Keratinocyte (primary cell): Measurements from ENCODE around the gene PREB. TPM values are rescaled to one million over a fixed set of nuclear protein-coding genes. Genes with fewer than 3 reads are reported as not detected.

Experiments used
- DNase-seq: peaks from one replicate; pipeline ENCODE4 v3.0.0-alpha.2; 2011; ENCODE audit warnings: low read depth, missing footprints, low spot score
- FAIRE-seq: peaks from 2 replicates; lab custom pipeline; 2011; peaks lifted over from hg19 to GRCh38; lab: Jason Lieb, UNC
- H2AFZ ChIP-seq: 2 replicates; pipeline ENCODE4 v1.6.0; 2012; ENCODE audit warnings: low read length, control low read depth, inconsistent platforms; ENCODE audit not compliant: control insufficient read depth
- H3K27ac ChIP-seq: 2 replicates; pipeline ENCODE4 v1.5.1; 2011; ENCODE audit warnings: low read length; ENCODE audit not compliant: control insufficient read depth, insufficient read depth
- H3K27me3 ChIP-seq: 3 replicates; pipeline ENCODE4 v1.6.0; 2011; ENCODE audit warnings: low read length; ENCODE audit not compliant: control insufficient read depth, insufficient read depth; ENCODE audit errors: extremely low read depth
- H3K36me3 ChIP-seq, 2 experiments: 2 replicates in 1 of 2; 3 replicates in 1 of 2; pipeline ENCODE4 v1.5.1; 2011; ENCODE audit warnings: low read length in 2 of 2, mild to moderate bottlenecking in 1 of 2; ENCODE audit not compliant: control insufficient read depth in 2 of 2, insufficient read depth in 2 of 2; ENCODE audit errors: extremely low read depth in 1 of 2
- H3K4me1 ChIP-seq: 3 replicates; pipeline ENCODE4 v1.5.1; 2011; ENCODE audit warnings: low read length; ENCODE audit not compliant: control insufficient read depth, insufficient read depth; ENCODE audit errors: extremely low read depth
- H3K4me2 ChIP-seq: 3 replicates; pipeline ENCODE4 v1.6.0; 2011; ENCODE audit warnings: low read depth, low read length; ENCODE audit not compliant: control insufficient read depth, insufficient read depth; ENCODE audit errors: extremely low read depth
- H3K4me3 ChIP-seq, 3 experiments: fragments of 200-600 bp in 1 of 3; sonication (generic) in 1 of 3; 2 replicates in 2 of 3; 3 replicates in 1 of 3; pipeline ENCODE4 v1.5.1; 2011 to 2016; ENCODE audit warnings: low read length in 3 of 3, mild to moderate bottlenecking in 3 of 3, control low read depth in 2 of 3, inconsistent platforms in 1 of 3, low read depth in 1 of 3, mixed read lengths in 1 of 3, mixed run types in 1 of 3, moderate library complexity in 1 of 3; ENCODE audit not compliant: control insufficient read depth in 2 of 3, insufficient read depth in 2 of 3; ENCODE audit errors: extremely low read depth in 1 of 3
- H3K79me2 ChIP-seq: 2 replicates; pipeline ENCODE4 v1.6.0; 2012; ENCODE audit warnings: low read length; ENCODE audit not compliant: control insufficient read depth, insufficient read depth
- H3K9ac ChIP-seq: 3 replicates; pipeline ENCODE4 v1.6.0; 2011; ENCODE audit warnings: low read length; ENCODE audit not compliant: control insufficient read depth, insufficient read depth; ENCODE audit errors: extremely low read depth
- H3K9me1 ChIP-seq: 3 replicates; pipeline ENCODE4 v1.6.0; 2011; ENCODE audit warnings: low read length; ENCODE audit not compliant: control insufficient read depth, insufficient read depth; ENCODE audit errors: extremely low read depth
- H3K9me3 ChIP-seq: 2 replicates; pipeline ENCODE4 v1.5.1; 2012; ENCODE audit warnings: low read depth, low read length; ENCODE audit not compliant: control insufficient read depth
- H4K20me1 ChIP-seq: 3 replicates; pipeline ENCODE4 v1.6.0; 2011; ENCODE audit warnings: low read length; ENCODE audit not compliant: control insufficient read depth, insufficient read depth; ENCODE audit errors: extremely low read depth
- EZH2 ChIP-seq: IDR thresholded peaks from one replicate; pipeline ENCODE4 v1.6.1; 2012; ENCODE audit warnings: inconsistent platforms, mild to moderate bottlenecking, low read length, moderate library complexity
- dilution Hi-C: fragments of 300-500 bp; cut with MboI; formaldehyde crosslinking; loops from one replicate; pipeline ENCODE4 v1.7.0; 2020; ENCODE audit warnings: low sequenced_read_pairs; ENCODE audit not compliant: extremely low pct_ligation_motif_present
- polyA plus RNA-seq, 5 experiments: library from polyadenylated mRNA; depleted of rRNA in 3 of 5; stranded (reverse) in 3 of 5; stranded (forward) in 1 of 5; unstranded in 1 of 5; fragments of >200 nt; gene quantifications; 1 replicate in 1 of 5; 2 replicates in 3 of 5; 3 replicates in 1 of 5; pipeline versions ENCODE4 v1.2.1 to v1.2.3, GENCODE V29; 2011 to 2012; ENCODE audit warnings: missing spikeins in 2 of 5, low read depth in 1 of 5, low replicate concordance in 1 of 5
- TF ChIP-seq, protein P1 (sequence below), 3 experiments: IDR thresholded peaks in 1 of 3; conservative IDR thresholded peaks in 1 of 3; optimal IDR thresholded peaks in 1 of 3; 2 replicates in 2 of 3; 3 replicates in 1 of 3; pipeline versions ENCODE3 to v1.5.1; 2011; ENCODE audit warnings: low read length in 3 of 3, mild to moderate bottlenecking in 3 of 3, moderate library complexity in 2 of 3, control low read depth in 1 of 3, inconsistent platforms in 1 of 3; ENCODE audit not compliant: insufficient read depth in 2 of 3; ENCODE audit errors: extremely low read depth in 1 of 3

The PREB gene
- polyA plus RNA-seq, 1 donor (not counting 4 experiments of a cell fraction or from before 2014, with no cell fraction given), result 48.7 TPM

DNA sequence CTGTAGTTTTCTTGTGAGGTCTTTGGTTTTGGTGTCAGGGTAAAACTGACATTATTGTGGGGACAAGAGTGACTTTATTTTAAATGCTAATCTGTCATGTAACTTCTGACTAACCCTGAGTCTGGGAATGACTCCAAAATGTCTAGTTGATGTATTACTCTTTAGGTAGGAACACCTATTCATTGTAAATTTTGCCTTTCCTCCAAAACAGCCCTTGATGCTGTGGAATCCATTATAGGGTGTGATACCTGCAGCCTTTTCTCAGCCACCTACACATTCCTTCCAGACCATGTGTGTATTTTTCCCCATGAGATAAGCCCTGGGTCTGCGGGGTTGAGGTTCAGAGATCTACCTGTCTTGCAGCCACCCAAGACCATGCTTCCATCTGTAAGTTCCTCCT lies 8.8 kb upstream of the PREB start:
- H3K4me3 ChIP-seq, result no peak overlapping the region
- H2AFZ ChIP-seq, result no peak overlapping the region
- no peak for TF ChIP-seq EZH2
- no peak for DNase-seq
- H3K9ac ChIP-seq, result no peak overlapping the region
- H3K27ac ChIP-seq, result no peak overlapping the region
- H3K9me3 ChIP-seq, result no peaks in the 10 kb centered on the region
- no peak overlapping the region for H3K4me2 ChIP-seq
- H3K36me3 ChIP-seq, result no peaks in the 10 kb centered on the region
- H3K4me1 ChIP-seq, result no peaks in the 10 kb centered on the region
- H4K20me1 ChIP-seq, result no peaks in the 10 kb centered on the region
- no peak for FAIRE-seq
- H3K9me1 ChIP-seq, result no peaks in the 10 kb centered on the region
- dilution Hi-C loops, result no loop called here
- H3K27me3 ChIP-seq, result peaks cover under 1% of the 10 kb centered on the region
- no peaks in the 10 kb centered on the region for H3K79me2 ChIP-seq

DNA sequence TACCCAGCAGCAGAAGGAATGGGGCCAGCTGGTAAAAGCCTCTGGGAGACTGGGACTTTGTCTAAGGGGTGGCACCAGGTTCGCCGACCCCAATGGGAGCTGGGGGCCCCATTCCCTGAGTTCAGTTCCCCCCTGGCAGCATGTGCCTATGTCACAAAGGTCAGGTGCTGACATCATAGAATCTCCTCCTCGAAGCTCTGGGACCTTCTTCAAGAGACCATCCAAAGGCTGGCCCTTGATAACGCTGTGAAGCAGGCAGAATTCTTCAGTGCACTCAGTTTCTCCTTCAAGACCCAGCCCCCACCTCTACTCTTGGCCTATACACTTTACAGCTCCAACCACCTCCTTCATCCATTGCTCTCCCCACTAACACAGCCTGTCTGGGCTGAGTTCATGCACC lies 4.9 kb upstream of the PREB start, which contains the start of gene PRR30:
Gene PRR30 (minus strand): TSS at position 101 of the 400 bp plus-strand sequence. CDS start 1,081 bp downstream, outside the sequence.
- Histone ChIP-seq H3K9me1 (no peaks in the 10 kb centered on the region), H3K27ac (no peak within 1 kb of the TSS), H4K20me1 (no peaks in the 10 kb centered on the region), H3K9ac (no peak within 1 kb of the TSS), H3K36me3 (no peaks in the 10 kb centered on the region), H2AFZ (no peak within 1 kb of the TSS), H3K4me1 (no peaks in the 10 kb centered on the region), H3K4me3 (no peak within 1 kb of the TSS), H3K9me3 (no peaks in the 10 kb centered on the region), H3K27me3 (no peaks in the 10 kb centered on the region), H3K4me2 (no peak within 1 kb of the TSS), H3K79me2 (no peaks in the 10 kb centered on the region)
- dilution Hi-C loops, result no loop called here
- no peak for TF ChIP-seq EZH2
- TF ChIP-seq, protein P1, sequence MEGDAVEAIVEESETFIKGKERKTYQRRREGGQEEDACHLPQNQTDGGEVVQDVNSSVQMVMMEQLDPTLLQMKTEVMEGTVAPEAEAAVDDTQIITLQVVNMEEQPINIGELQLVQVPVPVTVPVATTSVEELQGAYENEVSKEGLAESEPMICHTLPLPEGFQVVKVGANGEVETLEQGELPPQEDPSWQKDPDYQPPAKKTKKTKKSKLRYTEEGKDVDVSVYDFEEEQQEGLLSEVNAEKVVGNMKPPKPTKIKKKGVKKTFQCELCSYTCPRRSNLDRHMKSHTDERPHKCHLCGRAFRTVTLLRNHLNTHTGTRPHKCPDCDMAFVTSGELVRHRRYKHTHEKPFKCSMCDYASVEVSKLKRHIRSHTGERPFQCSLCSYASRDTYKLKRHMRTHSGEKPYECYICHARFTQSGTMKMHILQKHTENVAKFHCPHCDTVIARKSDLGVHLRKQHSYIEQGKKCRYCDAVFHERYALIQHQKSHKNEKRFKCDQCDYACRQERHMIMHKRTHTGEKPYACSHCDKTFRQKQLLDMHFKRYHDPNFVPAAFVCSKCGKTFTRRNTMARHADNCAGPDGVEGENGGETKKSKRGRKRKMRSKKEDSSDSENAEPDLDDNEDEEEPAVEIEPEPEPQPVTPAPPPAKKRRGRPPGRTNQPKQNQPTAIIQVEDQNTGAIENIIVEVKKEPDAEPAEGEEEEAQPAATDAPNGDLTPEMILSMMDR (optimal IDR thresholded peaks at IDR 0.05 in 1 of 3, IDR thresholded peaks at IDR 0.05 in 1 of 3, conservative IDR thresholded peaks at IDR 0.05 in 1 of 3; ENCODE audit: extremely low read depth in 1 of 3, insufficient read depth in 2 of 3, low read length in 3 of 3), result no peak
- no peak for DNase-seq
- no peak for FAIRE-seq

DNA sequence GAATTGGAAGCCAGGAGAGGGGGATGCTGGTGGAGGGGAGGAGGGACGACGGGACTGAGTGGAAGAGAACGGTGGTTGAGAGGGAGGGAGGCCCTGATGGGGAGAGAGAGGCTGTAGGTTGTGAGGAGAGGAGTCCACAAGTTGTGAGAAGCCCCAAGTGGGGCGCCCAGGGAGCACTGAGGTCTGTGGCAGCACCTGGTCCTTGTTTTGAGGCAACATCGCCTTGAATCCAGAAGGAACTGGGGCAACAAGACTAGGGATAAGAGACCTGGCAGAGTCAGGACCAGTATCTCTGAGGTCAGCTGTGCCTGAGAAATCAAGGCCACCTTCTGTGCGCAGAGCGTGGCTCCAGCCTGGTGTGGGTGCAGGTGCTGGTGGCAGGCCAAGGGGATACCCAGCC lies 3.7 kb upstream of the PREB start:
- Histone ChIP-seq H3K9me3 (no peaks in the 10 kb centered on the region), H3K9ac (no peak overlapping the region), H3K4me3 (no peak overlapping the region), H3K27me3 (no peaks in the 10 kb centered on the region), H2AFZ (no peak overlapping the region), H3K36me3 (peaks cover 0 to under 1% of the 10 kb centered on the region in 2 experiments), H3K4me1 (peaks cover 5% of the 10 kb centered on the region), H3K9me1 (no peaks in the 10 kb centered on the region), H3K4me2 (no peak overlapping the region), H4K20me1 (no peaks in the 10 kb centered on the region), H3K79me2 (peaks cover 12% of the 10 kb centered on the region), H3K27ac (no peak overlapping the region)
- DNase-seq, result no peak
- FAIRE-seq, result no peak
- dilution Hi-C loops, result no loop called here
- TF ChIP-seq, protein P1 (optimal IDR thresholded peaks at IDR 0.05 in 1 of 3, IDR thresholded peaks at IDR 0.05 in 1 of 3, conservative IDR thresholded peaks at IDR 0.05 in 1 of 3; ENCODE audit: extremely low read depth in 1 of 3, insufficient read depth in 2 of 3, low read length in 3 of 3), result no peak
- TF ChIP-seq EZH2, result no peak
